Muscle of arm (tissue), 12 donors: ENCODE data around the gene ACOT7. TPM values are rescaled to one million over a fixed set of nuclear protein-coding genes. Genes with fewer than 3 reads are reported as not detected.

Experiments
- DNase-seq: peaks from one replicate; pipeline ENCODE4 v3.0.0-alpha.2; 2013
- polyA plus RNA-seq, 12 donors: library from polyadenylated mRNA; unstranded; fragments of 120-200 nt; gene quantifications; one replicate each; pipeline ENCODE4 v1.2.1, GENCODE V29; 2013; ENCODE audit not compliant: insufficient read length in 12 of 12

The ACOT7 gene
- polyA plus RNA-seq, 12 donors = 12.8 to 21.3 (median 15.5) TPM; not detected in 1

DNA sequence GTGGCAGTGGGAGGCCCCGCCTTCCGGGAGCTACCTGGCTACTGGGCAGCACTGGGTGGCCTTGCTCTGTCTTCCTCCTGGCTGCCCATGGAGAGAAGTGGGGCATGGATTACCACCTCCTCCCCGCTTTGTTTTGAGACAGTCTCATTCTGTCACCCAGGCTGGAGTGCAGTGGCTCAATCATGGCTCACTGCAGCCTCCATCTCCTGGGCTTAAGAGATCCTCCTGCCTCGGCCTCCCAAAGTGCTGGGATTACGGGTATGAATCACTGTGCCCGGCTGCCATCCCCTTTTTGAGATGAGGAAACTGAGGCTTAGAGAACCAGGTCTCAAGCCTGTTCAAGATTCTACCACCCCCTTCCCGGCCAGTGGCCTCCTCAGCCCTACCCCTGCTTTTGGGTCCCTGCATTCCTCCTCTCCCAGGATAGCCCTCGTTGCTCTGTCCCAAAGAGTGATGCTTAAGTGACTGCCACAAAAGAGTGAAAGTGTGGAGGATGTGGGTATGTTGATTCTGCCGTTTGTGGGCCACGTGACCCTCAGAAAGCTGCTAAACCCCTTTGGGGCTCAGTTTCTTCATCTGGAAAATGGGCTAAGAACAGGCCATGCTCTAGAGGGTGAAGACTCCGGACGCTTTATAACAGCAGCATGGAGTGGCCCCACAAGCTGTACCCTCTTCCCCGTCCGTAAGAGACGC lies 141.7 kb downstream of the ACOT7 start:
- no peak for DNase-seq

GRCh38 chr1:6251233-6251632 lies 142.3 kb downstream of the ACOT7 start:
- DNase-seq = no peak

DNA sequence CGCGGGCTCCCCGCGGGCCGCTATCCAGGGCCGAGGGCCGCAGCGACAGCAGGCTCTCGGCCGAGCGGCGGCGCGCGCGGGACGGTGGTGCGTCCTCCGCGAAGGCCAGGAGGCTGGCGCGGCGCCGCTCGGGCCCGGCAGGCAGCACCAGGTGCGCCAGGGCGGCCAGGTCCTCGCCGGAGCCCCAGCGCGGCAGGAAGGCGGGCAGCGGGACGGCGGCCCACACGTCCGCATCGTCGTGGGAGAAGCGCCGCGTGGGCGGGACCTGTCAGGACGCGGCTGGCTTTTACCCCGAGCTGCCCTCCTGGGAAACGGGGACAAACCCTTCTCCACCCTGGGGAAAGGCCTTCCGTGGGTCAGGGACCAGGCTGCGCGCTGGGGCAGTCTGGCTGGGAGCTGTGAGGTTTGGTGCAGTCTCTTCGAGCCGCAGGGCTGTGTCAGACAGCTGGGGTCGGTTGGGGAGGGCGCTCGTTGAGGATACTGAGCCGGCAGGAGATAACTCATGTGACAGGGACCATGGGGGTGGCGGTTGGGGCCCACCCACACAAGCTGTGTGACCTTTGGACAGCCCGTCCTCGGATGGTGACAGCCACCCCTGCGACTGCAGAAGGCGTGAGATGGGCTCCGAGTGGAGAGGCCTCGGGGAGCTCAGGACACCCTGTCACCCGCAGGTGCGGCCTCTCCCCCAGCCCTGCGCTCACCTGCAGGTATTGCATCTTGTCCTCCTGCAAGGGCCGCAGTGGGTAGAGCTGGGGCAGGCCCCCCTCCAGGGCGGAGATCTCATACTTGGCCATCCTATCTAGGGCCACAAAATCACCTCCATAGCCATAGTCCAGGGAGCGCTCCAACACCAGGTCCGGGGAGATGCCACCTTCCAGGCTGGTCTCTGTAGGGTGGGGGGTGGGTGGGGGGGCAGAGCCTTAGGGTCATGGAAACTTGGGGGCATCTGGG lies 143.6 kb downstream of the ACOT7 start:
- no peak for DNase-seq

- no peak for DNase-seq
These were observed 144.4 kb downstream of the ACOT7 start for GRCh38 chr1:6248932-6249738.

DNA sequence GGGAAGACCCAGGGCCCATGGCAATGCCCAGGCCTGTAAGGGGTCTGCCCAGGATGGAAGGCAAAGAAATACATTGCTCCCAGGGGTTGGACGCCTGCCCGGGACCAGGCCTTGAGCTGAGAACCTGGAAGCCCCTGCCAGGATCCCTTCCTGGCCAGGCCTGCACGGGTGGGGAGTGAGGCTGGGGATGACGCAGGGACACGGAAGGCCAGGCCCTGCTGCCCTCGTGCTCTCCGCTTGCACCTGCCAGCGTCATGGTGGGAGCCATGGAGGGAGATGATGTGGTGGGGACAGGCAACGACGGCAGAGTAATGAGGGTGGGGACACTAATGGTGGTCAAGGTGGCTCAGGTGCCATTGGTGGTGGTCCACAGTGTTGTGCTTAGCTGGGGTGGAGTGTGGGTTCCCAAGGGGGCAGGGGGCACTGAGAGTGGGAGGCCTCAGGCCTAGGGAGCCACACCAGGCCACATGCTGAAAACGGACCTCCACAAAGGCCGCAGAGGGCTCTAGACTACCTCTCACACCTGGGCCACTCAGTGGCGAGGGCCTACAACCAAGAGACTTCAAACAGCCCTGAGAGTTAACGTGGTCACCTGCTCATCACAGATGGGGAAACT lies 145.3 kb downstream of the ACOT7 start:
- no peak for DNase-seq

GRCh38 chr1:6247651-6248050 lies 145.9 kb downstream of the ACOT7 start:
- no peak for DNase-seq

DNA sequence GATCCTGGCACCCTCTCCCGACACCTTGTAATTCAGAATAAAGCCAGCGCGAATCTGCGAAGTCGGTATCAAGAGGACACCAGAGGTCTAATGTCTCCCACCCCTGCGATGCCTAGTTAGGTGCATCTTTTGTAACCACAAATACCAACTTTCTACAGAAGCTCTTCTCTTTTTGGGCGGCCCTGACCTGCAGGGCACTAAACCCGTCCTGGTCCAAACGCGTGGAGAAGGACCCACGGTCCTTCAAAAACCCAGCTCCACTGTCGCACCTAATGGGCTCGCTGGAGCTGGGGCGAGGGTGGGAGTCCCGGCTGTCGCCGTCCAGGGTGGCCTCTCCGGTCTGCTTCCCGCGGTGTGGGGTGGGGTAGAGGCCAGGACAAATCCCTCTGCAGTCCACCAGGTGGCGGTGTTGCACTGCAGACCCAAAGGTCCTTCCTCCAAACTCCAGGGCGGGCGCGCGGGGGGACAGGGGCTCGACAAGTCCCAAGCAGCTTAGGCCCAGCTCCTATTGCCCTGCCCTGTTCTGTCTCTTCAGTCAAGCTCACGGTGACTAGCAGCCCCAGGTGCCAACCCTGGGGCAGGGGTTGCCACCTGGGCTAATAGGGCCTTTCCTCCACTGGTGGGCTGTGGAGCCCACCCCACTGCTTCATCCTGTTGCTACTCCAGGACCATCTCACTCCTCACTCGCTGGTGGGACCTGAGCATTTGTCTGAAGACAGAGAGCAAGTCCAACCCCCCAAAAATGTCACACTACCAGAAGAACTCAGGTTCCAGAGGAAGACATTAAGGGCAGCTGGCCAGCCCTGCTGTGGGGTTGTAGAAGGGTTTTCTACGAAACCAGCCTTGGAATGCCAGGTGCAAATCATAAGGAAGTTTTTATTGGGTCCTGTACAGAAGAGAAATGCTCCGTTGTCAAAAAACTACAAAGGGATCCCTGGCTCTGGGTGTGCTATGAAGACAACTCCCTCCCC lies 146.8 kb downstream of the ACOT7 start:
- DNase-seq = peak; percentile 83

- DNase-seq = no peak
These were observed 147.6 kb downstream of the ACOT7 start for GRCh38 chr1:6245869-6246496.

GRCh38 chr1:6245086-6245868 lies 148.3 kb downstream of the ACOT7 start:
- peak; percentile 87 for DNase-seq

GRCh38 chr1:6244401-6245049 lies 149.0 kb downstream of the ACOT7 start:
- no peak for DNase-seq

- DNase-seq = no peak
These were observed 149.6 kb downstream of the ACOT7 start, which contains the start of gene HES3 for GRCh38 chr1:6243993-6244392. Gene HES3, plus strand, starts transcription at chr1:6244179. Its CDS starts 187 bp downstream, at chr1:6244366.

- no peak for DNase-seq
These were observed 150.3 kb downstream of the ACOT7 start for GRCh38 chr1:6243053-6243834.

GRCh38 chr1:6241887-6242740 lies 151.5 kb downstream of the ACOT7 start:
- DNase-seq = no peak

DNA sequence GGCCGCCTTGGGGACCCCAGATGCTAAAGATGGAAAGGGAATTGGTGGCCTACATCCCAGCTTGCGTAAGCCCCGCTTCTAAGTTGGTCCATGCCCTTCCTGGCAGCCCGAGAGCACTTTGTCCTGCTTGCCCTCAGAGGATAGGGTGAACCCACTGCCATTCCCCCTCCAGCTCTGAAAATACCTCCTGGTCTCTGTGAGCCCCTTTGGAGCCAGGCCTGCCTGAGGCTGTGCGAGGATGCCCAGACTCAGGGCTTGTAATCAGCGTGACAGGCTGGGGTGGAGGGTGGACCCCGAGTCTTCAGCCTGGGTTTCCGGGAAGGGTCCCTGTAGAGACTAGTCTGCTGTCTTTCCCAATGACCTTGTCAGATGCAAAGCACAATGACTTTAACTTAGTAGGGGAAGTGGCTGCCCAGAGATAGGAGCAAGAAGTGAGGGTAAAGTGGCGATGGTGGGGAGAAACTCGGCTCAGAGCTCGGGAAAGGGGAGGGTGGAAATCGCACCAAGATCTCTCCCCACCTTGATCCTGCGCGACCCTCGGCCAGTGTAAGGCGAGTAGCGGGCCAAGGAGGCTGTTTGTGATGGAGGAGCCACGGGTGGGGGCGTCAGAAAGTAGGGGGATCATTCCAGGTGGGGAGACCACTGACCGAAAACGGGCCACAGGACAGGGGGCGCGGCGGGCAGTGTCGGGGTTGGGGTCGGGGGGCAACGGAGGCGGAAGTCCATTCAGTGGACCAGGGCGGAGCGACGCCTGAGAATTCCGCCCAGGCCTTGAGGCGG lies 152.3 kb downstream of the ACOT7 start:
- DNase-seq = no peak

DNA sequence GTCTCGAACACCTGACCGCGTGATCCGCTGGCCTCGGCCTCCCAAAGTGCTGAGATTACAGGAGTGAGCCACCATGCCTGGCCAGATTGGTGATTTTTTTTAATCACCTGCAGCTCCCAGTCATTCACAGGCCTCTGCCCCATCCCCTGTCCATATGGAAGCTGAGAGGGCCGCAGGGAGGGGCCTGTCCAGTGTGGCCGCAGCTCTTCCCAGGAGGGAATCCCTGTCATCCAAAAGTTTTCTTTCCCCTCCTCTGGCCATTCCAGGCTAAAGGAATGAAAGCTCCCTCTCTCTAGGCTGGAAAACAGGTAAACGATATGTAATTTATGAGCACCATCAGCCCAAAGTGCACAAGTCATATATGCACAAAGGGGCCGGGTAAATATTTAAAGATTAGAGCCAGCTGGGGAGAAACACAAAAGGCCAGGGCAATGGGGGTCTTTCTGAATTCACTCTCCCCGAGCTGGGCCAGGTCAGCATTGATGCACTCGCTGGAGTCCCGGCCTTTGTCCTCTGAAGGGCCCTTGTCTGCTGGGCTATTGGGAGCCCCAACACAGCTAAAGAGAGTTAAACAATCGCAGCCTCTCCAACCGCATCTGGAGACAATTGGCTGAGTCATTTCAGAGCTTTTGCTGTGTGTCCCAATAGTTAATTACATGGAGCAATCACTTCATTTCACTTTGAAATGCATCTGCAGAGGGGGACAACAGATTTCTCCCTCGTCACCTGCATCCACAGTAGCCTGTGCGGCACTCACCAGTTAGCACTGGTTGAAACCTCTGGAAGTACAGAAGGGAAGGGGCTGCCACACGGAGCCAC lies 153.4 kb downstream of the ACOT7 start:
- DNase-seq = no peak
